Loucy (cell line): ENCODE data around the gene TECPR1.

Experiments used
- H2AFZ ChIP-seq: fragments of 200-600 bp; sonication (generic); 2 replicates; pipeline ENCODE4 v1.6.0; 2016; ENCODE audit warnings: antibody characterized with exemption, mild to moderate bottlenecking, low read length, moderate library complexity
- H3F3A ChIP-seq: fragments of 200-600 bp; 2 replicates; pipeline ENCODE4 v1.6.0; 2016; ENCODE audit warnings: antibody characterized with exemption, low read depth, mild to moderate bottlenecking
- H3K27me3 ChIP-seq: fragments of 200-600 bp; sonication (generic); 2 replicates; pipeline ENCODE4 v1.6.1; 2014; ENCODE audit warnings: low read length, mild to moderate bottlenecking; ENCODE audit not compliant: insufficient read depth, poor library complexity, severe bottlenecking
- H3K36me3 ChIP-seq: fragments of 200-600 bp; sonication (generic); 2 replicates; pipeline ENCODE4 v1.6.1; 2016; ENCODE audit warnings: low read length; ENCODE audit not compliant: insufficient read depth
- H3K4me1 ChIP-seq: fragments of 200-600 bp; sonication (generic); 2 replicates; pipeline ENCODE4 v1.5.1; 2014; ENCODE audit warnings: low read length, mild to moderate bottlenecking; ENCODE audit not compliant: insufficient read depth, poor library complexity, severe bottlenecking
- H3K4me2 ChIP-seq: fragments of 200-600 bp; sonication (generic); 2 replicates; pipeline ENCODE4 v1.6.0; 2014; ENCODE audit warnings: antibody characterized with exemption, low read length, low read depth, mild to moderate bottlenecking; ENCODE audit not compliant: poor library complexity, severe bottlenecking
- H3K4me3 ChIP-seq: fragments of 200-600 bp; sonication (generic); 2 replicates; pipeline ENCODE4 v1.5.1; 2014; ENCODE audit warnings: low read length, mild to moderate bottlenecking, mixed read lengths; ENCODE audit not compliant: poor library complexity, severe bottlenecking
- H3K79me2 ChIP-seq: fragments of 200-600 bp; sonication (generic); 2 replicates; pipeline ENCODE4 v1.6.1; 2014; ENCODE audit warnings: low read length; ENCODE audit not compliant: insufficient read depth
- H3K9ac ChIP-seq: fragments of 200-600 bp; sonication (generic); 2 replicates; pipeline ENCODE4 v1.6.0; 2014; ENCODE audit warnings: mild to moderate bottlenecking, low read depth, low read length, moderate library complexity; ENCODE audit not compliant: poor library complexity, severe bottlenecking
- H3K9me2 ChIP-seq: fragments of 200-600 bp; sonication (generic); replicated peaks from 2 replicates; pipeline ENCODE4 v1.6.1; 2016; ENCODE audit warnings: low read depth, low read length, mixed read lengths
- H3K9me3 ChIP-seq: fragments of 200-600 bp; sonication (generic); 2 replicates; pipeline ENCODE4 v1.6.1; 2014; ENCODE audit warnings: mild to moderate bottlenecking, antibody characterized with exemption, low read length, low read depth; ENCODE audit not compliant: insufficient read depth
- H4K20me1 ChIP-seq: fragments of 200-600 bp; sonication (generic); 2 replicates; pipeline ENCODE4 v1.6.0; 2014; ENCODE audit warnings: antibody characterized with exemption, low read length, mild to moderate bottlenecking; ENCODE audit not compliant: insufficient read depth, poor library complexity, severe bottlenecking
- CTCF ChIP-seq: fragments of 200-600 bp; sonication (generic); conservative IDR thresholded peaks from 2 replicates; pipeline ENCODE4 v1.5.1; 2014; ENCODE audit warnings: mild to moderate bottlenecking, antibody characterized with exemption, low read length
- EZH2phosphoT487 ChIP-seq: fragments of 200-600 bp; IDR thresholded peaks from 2 replicates; pipeline ENCODE4 v1.6.1; 2018; ENCODE audit warnings: antibody characterized with exemption, mild to moderate bottlenecking, moderate library complexity, borderline replicate concordance

TECPR1 gene

GRCh38 chr7:98283127-98283886 lies 31.3 kb upstream of the TECPR1 start:
- peak overlapping the region; percentile 95 for H3K4me3 ChIP-seq
- no peaks in the 10 kb centered on the region for H3K36me3 ChIP-seq
- H3K9me3 ChIP-seq = no peaks in the 10 kb centered on the region
- TF ChIP-seq EZH2phosphoT487 (no peak), CTCF (no peak)
- H3K79me2 ChIP-seq = peaks cover 37% of the 10 kb centered on the region; the same call in 1 of the 2 replicates
- H2AFZ ChIP-seq = no peak overlapping the region
- peaks cover 36% of the 10 kb centered on the region for H4K20me1 ChIP-seq
- peak overlapping the region; percentile 100 for H3K4me2 ChIP-seq
- peaks cover 38% of the 10 kb centered on the region for H3K4me1 ChIP-seq
- H3F3A ChIP-seq = no peaks in the 10 kb centered on the region
- H3K9me2 ChIP-seq = no peaks in the 10 kb centered on the region
- H3K9ac ChIP-seq = peak overlapping the region; percentile 92
- no peaks in the 10 kb centered on the region for H3K27me3 ChIP-seq

GRCh38 chr7:98282703-98283102 lies 30.7 kb upstream of the TECPR1 start:
- H3F3A ChIP-seq = no peaks in the 10 kb centered on the region
- peak overlapping the region; percentile 92 for H3K9ac ChIP-seq
- H4K20me1 ChIP-seq = peaks cover 34% of the 10 kb centered on the region
- H2AFZ ChIP-seq = no peak overlapping the region
- no peaks in the 10 kb centered on the region for H3K9me3 ChIP-seq
- no peak for TF ChIP-seq EZH2phosphoT487
- TF ChIP-seq CTCF = no peak
- no peaks in the 10 kb centered on the region for H3K9me2 ChIP-seq
- peak overlapping the region; percentile 95 for H3K4me3 ChIP-seq
- no peaks in the 10 kb centered on the region for H3K27me3 ChIP-seq
- H3K36me3 ChIP-seq = no peaks in the 10 kb centered on the region
- peaks cover 37% of the 10 kb centered on the region; the same call in 1 of the 2 replicates for H3K79me2 ChIP-seq
- peaks cover 35% of the 10 kb centered on the region for H3K4me1 ChIP-seq
- H3K4me2 ChIP-seq = peak overlapping the region; percentile 100

GRCh38 chr7:98281757-98282606 lies 29.9 kb upstream of the TECPR1 start:
- Histone ChIP-seq H3K27me3 (no peaks in the 10 kb centered on the region), H4K20me1 (peaks cover 32% of the 10 kb centered on the region), H3K9me3 (no peaks in the 10 kb centered on the region), H3K79me2 (peaks cover 37% of the 10 kb centered on the region; the same call in 1 of the 2 replicates), H3K4me3 (peak overlapping the region; percentile 95), H3K36me3 (no peaks in the 10 kb centered on the region), H3K9ac (peak overlapping the region; percentile 92), H3F3A (no peaks in the 10 kb centered on the region), H3K4me1 (peaks cover 35% of the 10 kb centered on the region), H2AFZ (peak overlapping the region; percentile 67), H3K9me2 (no peaks in the 10 kb centered on the region), H3K4me2 (peak overlapping the region; percentile 100)
- TF ChIP-seq EZH2phosphoT487 (no peak), CTCF (no peak)
